HUES48 (cell line): ENCODE data around the gene PPDPF.
A peak's percentile ranks its signal among the peaks of the same experiment; 100 is the strongest.

Source experiments
- H3K27ac ChIP-seq: one replicate; pipeline ENCODE4 v1.7.0; 2013; ENCODE audit warnings: low read depth, low read length, inconsistent platforms
- H3K27me3 ChIP-seq: 2 replicates; pipeline ENCODE4 v1.6.1; 2013; ENCODE audit warnings: mild to moderate bottlenecking, low read length; ENCODE audit not compliant: control insufficient read depth, insufficient read depth
- H3K36me3 ChIP-seq: 2 replicates; pipeline ENCODE4 v1.6.1; 2013; ENCODE audit warnings: low read length; ENCODE audit not compliant: control insufficient read depth, insufficient read depth
- H3K4me1 ChIP-seq: 2 replicates; pipeline ENCODE4 v1.6.1; 2013; ENCODE audit warnings: mild to moderate bottlenecking, low read length; ENCODE audit not compliant: control insufficient read depth, insufficient read depth
- H3K4me3 ChIP-seq: 2 replicates; pipeline ENCODE4 v1.5.1; 2013; ENCODE audit warnings: mild to moderate bottlenecking, low read depth, low read length
- H3K9ac ChIP-seq: 2 replicates; pipeline ENCODE4 v1.6.1; 2013; ENCODE audit warnings: mild to moderate bottlenecking, low read depth, low read length, moderate library complexity
- H3K9me3 ChIP-seq: 2 replicates; pipeline ENCODE4 v1.6.1; 2013; ENCODE audit warnings: low read length; ENCODE audit not compliant: control insufficient read depth, insufficient read depth

PPDPF gene

GRCh38 chr20:63532449-63532971 is 11.9 kb downstream of the PPDPF start:
- no peak overlapping the region for H3K9ac ChIP-seq
- H3K27me3 ChIP-seq: no peaks in the 10 kb centered on the region
- no peaks in the 10 kb centered on the region for H3K36me3 ChIP-seq
- H3K27ac ChIP-seq: no peak overlapping the region
- H3K9me3 ChIP-seq: no peaks in the 10 kb centered on the region
- no peaks in the 10 kb centered on the region; the same call in 1 of the 2 replicates for H3K4me1 ChIP-seq
- H3K4me3 ChIP-seq: no peak overlapping the region

- H3K9ac ChIP-seq: no peak overlapping the region
- H3K36me3 ChIP-seq: no peaks in the 10 kb centered on the region
- H3K9me3 ChIP-seq: no peaks in the 10 kb centered on the region
- no peak overlapping the region for H3K27ac ChIP-seq
- H3K27me3 ChIP-seq: no peaks in the 10 kb centered on the region
- no peaks in the 10 kb centered on the region; the same call in 1 of the 2 replicates for H3K4me1 ChIP-seq
- H3K4me3 ChIP-seq: no peak overlapping the region
Measured at GRCh38 chr20:63533388-63533787, 12.8 kb downstream of the PPDPF start.

- Histone ChIP-seq H3K27me3 (no peaks in the 10 kb centered on the region), H3K27ac (no peak overlapping the region), H3K4me1 (peaks cover 3% of the 10 kb centered on the region; the same call in 1 of the 2 replicates), H3K4me3 (no peak overlapping the region), H3K9me3 (no peaks in the 10 kb centered on the region), H3K9ac (no peak overlapping the region), H3K36me3 (no peaks in the 10 kb centered on the region)
Measured at GRCh38 chr20:63533871-63534393, 13.4 kb downstream of the PPDPF start.

GRCh38 chr20:63534427-63534830 is 13.9 kb downstream of the PPDPF start:
- Histone ChIP-seq H3K4me3 (no peak overlapping the region), H3K9me3 (no peaks in the 10 kb centered on the region), H3K36me3 (no peaks in the 10 kb centered on the region), H3K27ac (no peak overlapping the region), H3K4me1 (peaks cover 3% of the 10 kb centered on the region; the same call in 1 of the 2 replicates), H3K9ac (no peak overlapping the region), H3K27me3 (no peaks in the 10 kb centered on the region)

- Histone ChIP-seq H3K36me3 (no peaks in the 10 kb centered on the region), H3K27ac (no peak overlapping the region), H3K9me3 (no peaks in the 10 kb centered on the region), H3K27me3 (no peaks in the 10 kb centered on the region), H3K4me1 (peaks cover 3% of the 10 kb centered on the region; the same call in 1 of the 2 replicates), H3K9ac (no peak overlapping the region), H3K4me3 (no peak overlapping the region)
Measured at GRCh38 chr20:63534831-63535651, 14.5 kb downstream of the PPDPF start.

GRCh38 chr20:63536241-63536977 is 15.8 kb downstream of the PPDPF start:
- Histone ChIP-seq H3K4me1 (peaks cover 3% of the 10 kb centered on the region; the same call in 1 of the 2 replicates), H3K4me3 (no peak overlapping the region), H3K27ac (no peak overlapping the region), H3K27me3 (no peaks in the 10 kb centered on the region), H3K9me3 (no peaks in the 10 kb centered on the region), H3K36me3 (no peaks in the 10 kb centered on the region), H3K9ac (no peak overlapping the region)

- Histone ChIP-seq H3K9ac (peak within 1 kb of the TSS; percentile 1; the same call in 1 of the 2 replicates), H3K4me1 (peaks cover 3% of the 10 kb centered on the region; the same call in 1 of the 2 replicates), H3K27me3 (no peaks in the 10 kb centered on the region), H3K9me3 (no peaks in the 10 kb centered on the region), H3K27ac (no peak within 1 kb of the TSS), H3K36me3 (no peaks in the 10 kb centered on the region), H3K4me3 (peak within 1 kb of the TSS; percentile 40; the same call in 1 of the 2 replicates)
Measured at GRCh38 chr20:63536997-63537524, 16.5 kb downstream of the PPDPF start, which contains the start of gene PTK6. TSS of gene PTK6 (minus strand) at chr20:63537376. CDS start at chr20:63537314, 62 bp downstream.

GRCh38 chr20:63537525-63538203 is 17.1 kb downstream of the PPDPF start:
- no peaks in the 10 kb centered on the region for H3K36me3 ChIP-seq
- no peaks in the 10 kb centered on the region for H3K9me3 ChIP-seq
- H3K9ac ChIP-seq: peak overlapping the region; percentile 1; the same call in 1 of the 2 replicates
- H3K4me1 ChIP-seq: peaks cover 3% of the 10 kb centered on the region; the same call in 1 of the 2 replicates
- H3K27ac ChIP-seq: no peak overlapping the region
- H3K27me3 ChIP-seq: no peaks in the 10 kb centered on the region
- peak overlapping the region; percentile 40; the same call in 1 of the 2 replicates for H3K4me3 ChIP-seq

- no peaks in the 10 kb centered on the region for H3K36me3 ChIP-seq
- H3K4me3 ChIP-seq: peak overlapping the region; percentile 40; the same call in 1 of the 2 replicates
- no peaks in the 10 kb centered on the region for H3K27me3 ChIP-seq
- no peaks in the 10 kb centered on the region for H3K9me3 ChIP-seq
- H3K4me1 ChIP-seq: peaks cover 3% of the 10 kb centered on the region; the same call in 1 of the 2 replicates
- no peak overlapping the region for H3K27ac ChIP-seq
- no peak overlapping the region for H3K9ac ChIP-seq
Measured at GRCh38 chr20:63538204-63539091, 17.9 kb downstream of the PPDPF start.
